ENCODE measurements around the gene SPATA13. TPM values are rescaled to one million over a fixed set of nuclear protein-coding genes. Genes with fewer than 3 reads are reported as not detected.

Gene SPATA13
- total and polyA plus RNA-seq, 2 experiments from 2014 or later: 12.4 to 19.4 TPM

- H4K20me1 ChIP-seq (ENCODE audit: insufficient read depth, poor library complexity, severe bottlenecking): no peaks in the 10 kb centered on the region
- H3K9me3 ChIP-seq (ENCODE audit: low read depth): no peaks in the 10 kb centered on the region
- DNase-seq (ENCODE audit: low spot score): no peak
- no peaks in the 10 kb centered on the region for H3K36me3 ChIP-seq (replicated peaks; ENCODE audit: insufficient read depth, low read depth)
- 96% methylated on average over 20 of the region's 20 CpGs for WGBS (ENCODE audit: low lambda C conversion rate, missing lambda C conversion rate)
- H3K4me2 ChIP-seq: no peak overlapping the region
- TF ChIP-seq EZH2phosphoT487 (IDR thresholded peaks at IDR 0.05; ENCODE audit: low read depth, severe bottlenecking, unreplicated experiment): no peak
- TF ChIP-seq CTCF (IDR thresholded peaks at IDR 0.05; ENCODE audit: poor library complexity): no peak
- no peak for TF ChIP-seq EZH2 (IDR thresholded peaks at IDR 0.05; ENCODE audit: borderline replicate concordance)
- no peaks in the 10 kb centered on the region for H3K9me2 ChIP-seq (replicated peaks; ENCODE audit: insufficient read depth)
- peaks cover 9% of the 10 kb centered on the region for H3K4me1 ChIP-seq (ENCODE audit: insufficient read depth)
- no peaks in the 10 kb centered on the region for H3K27me3 ChIP-seq
- no peaks in the 10 kb centered on the region for H3K79me2 ChIP-seq
- no peak overlapping the region for H2AFZ ChIP-seq
- H3K27ac ChIP-seq: no peak overlapping the region
- no peak overlapping the region for H3K4me3 ChIP-seq
Observed at GRCh38 chr13:24222756-24223155, 62.2 kb downstream of the SPATA13 start.

DNA sequence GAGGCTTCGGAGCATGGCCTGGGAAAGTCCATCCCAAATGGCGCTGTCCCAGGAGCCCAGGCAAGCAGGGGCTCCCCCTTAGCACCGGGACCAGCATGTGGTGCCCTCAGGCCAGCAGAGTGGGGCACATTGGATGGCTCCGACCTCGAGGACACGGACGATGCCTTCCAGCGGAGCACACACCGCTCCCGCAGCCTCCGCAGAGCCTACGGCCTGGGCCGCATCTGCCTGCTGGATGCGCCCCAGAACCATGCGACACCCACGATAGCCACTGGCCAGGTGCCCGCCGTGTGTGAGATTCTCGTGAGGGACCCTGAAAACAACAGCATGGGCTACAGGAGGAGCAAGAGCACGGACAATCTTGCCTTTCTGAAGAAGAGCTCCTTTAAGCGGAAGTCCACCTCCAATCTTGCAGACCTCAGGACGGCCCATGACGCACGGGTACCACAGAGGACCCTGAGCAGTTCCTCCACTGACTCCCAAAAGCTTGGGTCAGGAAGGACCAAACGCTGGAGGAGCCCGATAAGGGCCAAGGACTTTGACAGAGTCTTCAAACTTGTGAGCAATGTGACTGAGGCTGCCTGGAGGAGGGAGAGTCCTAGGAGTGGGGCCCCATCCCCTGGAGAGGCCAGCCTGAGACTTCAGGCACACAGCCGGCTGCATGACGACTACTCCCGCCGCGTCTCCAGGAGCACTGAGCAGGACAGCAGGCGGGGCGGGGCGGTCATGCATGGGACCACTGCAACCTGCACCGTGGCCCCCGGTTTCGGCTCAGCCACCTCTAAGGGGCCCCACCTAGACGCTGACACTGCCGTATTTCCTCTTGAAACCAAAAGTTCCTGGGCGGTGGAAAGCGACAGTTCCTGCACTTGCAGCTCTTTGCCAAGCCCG, 63.1 kb downstream of the SPATA13 start:
- 94% methylated on average over 42 of the region's 42 CpGs for WGBS (ENCODE audit: low lambda C conversion rate, missing lambda C conversion rate)
- H3K4me2 ChIP-seq: no peak overlapping the region
- H3K36me3 ChIP-seq (replicated peaks; ENCODE audit: insufficient read depth, low read depth): no peaks in the 10 kb centered on the region
- no peaks in the 10 kb centered on the region for H4K20me1 ChIP-seq (ENCODE audit: insufficient read depth, poor library complexity, severe bottlenecking)
- H3K4me1 ChIP-seq (ENCODE audit: insufficient read depth): peaks cover 6% of the 10 kb centered on the region
- no peak overlapping the region for H3K27ac ChIP-seq
- peaks cover 3% of the 10 kb centered on the region for H3K79me2 ChIP-seq
- H3K4me3 ChIP-seq: no peak overlapping the region
- H3K9me3 ChIP-seq (ENCODE audit: low read depth): no peaks in the 10 kb centered on the region
- DNase-seq (ENCODE audit: low spot score): no peak
- no peaks in the 10 kb centered on the region for H3K27me3 ChIP-seq
- TF ChIP-seq EZH2phosphoT487 (IDR thresholded peaks at IDR 0.05; ENCODE audit: low read depth, severe bottlenecking, unreplicated experiment) (no peak), CTCF (IDR thresholded peaks at IDR 0.05; ENCODE audit: poor library complexity) (no peak), EZH2 (IDR thresholded peaks at IDR 0.05; ENCODE audit: borderline replicate concordance) (no peak)
- no peak overlapping the region for H2AFZ ChIP-seq
- H3K9me2 ChIP-seq (replicated peaks; ENCODE audit: insufficient read depth): no peaks in the 10 kb centered on the region

- Histone ChIP-seq H3K9me3 (ENCODE audit: low read depth) (no peaks in the 10 kb centered on the region), H3K27me3 (no peaks in the 10 kb centered on the region), H3K27ac (no peak overlapping the region), H3K4me1 (ENCODE audit: insufficient read depth) (peaks cover under 1% of the 10 kb centered on the region), H2AFZ (no peak overlapping the region), H3K79me2 (peaks cover 3% of the 10 kb centered on the region), H3K4me3 (no peak overlapping the region), H4K20me1 (ENCODE audit: insufficient read depth, poor library complexity, severe bottlenecking) (no peaks in the 10 kb centered on the region), H3K9me2 (replicated peaks; ENCODE audit: insufficient read depth) (no peaks in the 10 kb centered on the region), H3K4me2 (no peak overlapping the region), H3K36me3 (replicated peaks; ENCODE audit: insufficient read depth, low read depth) (no peaks in the 10 kb centered on the region)
- DNase-seq (ENCODE audit: low spot score): no peak
- WGBS (ENCODE audit: low lambda C conversion rate, missing lambda C conversion rate): 91% methylated on average over 9 of the region's 9 CpGs
- no peak for TF ChIP-seq EZH2phosphoT487 (IDR thresholded peaks at IDR 0.05; ENCODE audit: low read depth, severe bottlenecking, unreplicated experiment)
- TF ChIP-seq CTCF (IDR thresholded peaks at IDR 0.05; ENCODE audit: poor library complexity): no peak
- TF ChIP-seq EZH2 (IDR thresholded peaks at IDR 0.05; ENCODE audit: borderline replicate concordance): no peak
Observed at GRCh38 chr13:24224232-24224680, 63.7 kb downstream of the SPATA13 start.
